Measurements from ENCODE around the gene TRIO.

The TRIO gene

GRCh38 chr5:14211818-14212803 is 69.0 kb downstream of the TRIO start:
- DNase-seq: no peak

- no peak for DNase-seq
Observed at GRCh38 chr5:14212838-14213237, 69.7 kb downstream of the TRIO start.

- DNase-seq: no peak
Observed at GRCh38 chr5:14213253-14213652, 70.1 kb downstream of the TRIO start.

- DNase-seq: no peak
Observed at GRCh38 chr5:14213813-14214585, 70.9 kb downstream of the TRIO start.

- DNase-seq: no peak
Observed at GRCh38 chr5:14215901-14216300, 72.8 kb downstream of the TRIO start.

- no peak for DNase-seq
Observed at GRCh38 chr5:14216372-14216771, 73.2 kb downstream of the TRIO start.

- no peak for DNase-seq
Observed at GRCh38 chr5:14216902-14217301, 73.8 kb downstream of the TRIO start.

- DNase-seq: no peak
Observed at GRCh38 chr5:14217587-14217986, 74.4 kb downstream of the TRIO start.

- DNase-seq: no peak
Observed at GRCh38 chr5:14218011-14218410, 74.9 kb downstream of the TRIO start.

GRCh38 chr5:14218480-14218879 is 75.3 kb downstream of the TRIO start:
- no peak for DNase-seq

- DNase-seq: no peak
Observed at GRCh38 chr5:14218897-14219573, 75.9 kb downstream of the TRIO start.

GRCh38 chr5:14219800-14220512 is 76.8 kb downstream of the TRIO start:
- DNase-seq: no peak

- DNase-seq: no peak
Observed at GRCh38 chr5:14220642-14221041, 77.5 kb downstream of the TRIO start.

- DNase-seq: no peak
Observed at GRCh38 chr5:14221732-14222131, 78.6 kb downstream of the TRIO start.

- no peak for DNase-seq
Observed at GRCh38 chr5:14222206-14222605, 79.1 kb downstream of the TRIO start.

GRCh38 chr5:14223372-14223771 is 80.2 kb downstream of the TRIO start:
- no peak for DNase-seq

GRCh38 chr5:14225173-14225834 is 82.2 kb downstream of the TRIO start:
- DNase-seq: no peak

- no peak for DNase-seq
Observed at GRCh38 chr5:14226149-14226548, 83.0 kb downstream of the TRIO start.

GRCh38 chr5:14226554-14226953 is 83.4 kb downstream of the TRIO start:
- no peak for DNase-seq

GRCh38 chr5:14226992-14227391 is 83.8 kb downstream of the TRIO start:
- DNase-seq: no peak

GRCh38 chr5:14227513-14227912 is 84.4 kb downstream of the TRIO start:
- DNase-seq: no peak

GRCh38 chr5:14228219-14228618 is 85.1 kb downstream of the TRIO start:
- no peak for DNase-seq

Data from SIG-M5 (cell line).